ENCODE measurements around the gene ABCC1. TPM values are rescaled to one million over a fixed set of nuclear protein-coding genes. Genes with fewer than 3 reads are reported as not detected.
A peak's percentile ranks its signal among the peaks of the same experiment; 100 is the strongest.
"Not testable (repeated sequence)": the region's sequence is repeated elsewhere in the genome, so short reads cannot be mapped to it uniquely, and the experiment has no call there.

The ABCC1 gene
- total RNA-seq, 1 donor from 2014 or later, result 69.4 TPM

DNA sequence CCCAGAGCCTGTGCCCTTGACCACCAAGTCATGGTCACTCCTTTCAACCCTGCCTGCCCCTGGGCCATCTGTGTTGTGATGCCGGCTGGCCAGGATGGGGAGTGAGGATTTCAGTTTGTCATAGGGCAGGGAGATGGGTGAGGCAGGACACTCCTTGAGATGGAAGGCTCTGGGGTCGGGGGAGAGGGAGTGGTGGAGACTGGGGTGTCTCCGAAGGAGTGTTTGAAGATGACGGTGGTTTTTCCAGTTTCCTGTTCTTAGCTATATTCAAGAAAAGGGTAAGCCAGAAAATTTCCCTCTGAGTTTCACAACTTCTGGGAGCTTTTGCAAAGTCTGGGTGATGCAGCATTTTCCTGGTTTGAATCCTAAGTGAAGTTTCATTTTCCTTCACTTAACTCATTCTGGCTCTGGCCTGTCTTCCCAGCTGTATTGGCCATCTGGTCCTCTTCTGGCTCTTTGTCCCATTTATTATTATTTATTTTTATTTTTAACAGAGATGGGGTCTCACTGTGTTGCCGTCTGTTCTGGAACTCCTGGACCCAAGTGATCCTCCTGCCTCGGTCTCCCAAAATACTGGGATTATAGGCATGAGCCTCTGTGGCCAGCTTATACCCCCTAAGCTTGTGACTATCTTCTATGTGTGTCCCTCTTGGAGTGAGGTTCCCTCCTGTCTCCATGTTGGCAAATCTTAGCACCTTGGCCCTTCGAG is 27.7 kb downstream of the ABCC1 start:
- DNase-seq (ENCODE audit: low spot score in 2 of 2, unreplicated experiment in 2 of 2), result no peak
- Mint-ChIP-seq H3K27ac (no peak overlapping the region), H3K4me3 (no peak overlapping the region), H3K36me3 (peaks cover 52% of the 10 kb centered on the region), H3K9me3 (peaks cover 38% of the 10 kb centered on the region), H3K4me1 (no peaks in the 10 kb centered on the region), H3K27me3 (ENCODE audit: low read depth) (no peaks in the 10 kb centered on the region)
- TF ChIP-seq, protein P1, sequence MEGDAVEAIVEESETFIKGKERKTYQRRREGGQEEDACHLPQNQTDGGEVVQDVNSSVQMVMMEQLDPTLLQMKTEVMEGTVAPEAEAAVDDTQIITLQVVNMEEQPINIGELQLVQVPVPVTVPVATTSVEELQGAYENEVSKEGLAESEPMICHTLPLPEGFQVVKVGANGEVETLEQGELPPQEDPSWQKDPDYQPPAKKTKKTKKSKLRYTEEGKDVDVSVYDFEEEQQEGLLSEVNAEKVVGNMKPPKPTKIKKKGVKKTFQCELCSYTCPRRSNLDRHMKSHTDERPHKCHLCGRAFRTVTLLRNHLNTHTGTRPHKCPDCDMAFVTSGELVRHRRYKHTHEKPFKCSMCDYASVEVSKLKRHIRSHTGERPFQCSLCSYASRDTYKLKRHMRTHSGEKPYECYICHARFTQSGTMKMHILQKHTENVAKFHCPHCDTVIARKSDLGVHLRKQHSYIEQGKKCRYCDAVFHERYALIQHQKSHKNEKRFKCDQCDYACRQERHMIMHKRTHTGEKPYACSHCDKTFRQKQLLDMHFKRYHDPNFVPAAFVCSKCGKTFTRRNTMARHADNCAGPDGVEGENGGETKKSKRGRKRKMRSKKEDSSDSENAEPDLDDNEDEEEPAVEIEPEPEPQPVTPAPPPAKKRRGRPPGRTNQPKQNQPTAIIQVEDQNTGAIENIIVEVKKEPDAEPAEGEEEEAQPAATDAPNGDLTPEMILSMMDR (IDR thresholded peaks at IDR 0.05; ENCODE audit: unreplicated experiment), result no peak

DNA sequence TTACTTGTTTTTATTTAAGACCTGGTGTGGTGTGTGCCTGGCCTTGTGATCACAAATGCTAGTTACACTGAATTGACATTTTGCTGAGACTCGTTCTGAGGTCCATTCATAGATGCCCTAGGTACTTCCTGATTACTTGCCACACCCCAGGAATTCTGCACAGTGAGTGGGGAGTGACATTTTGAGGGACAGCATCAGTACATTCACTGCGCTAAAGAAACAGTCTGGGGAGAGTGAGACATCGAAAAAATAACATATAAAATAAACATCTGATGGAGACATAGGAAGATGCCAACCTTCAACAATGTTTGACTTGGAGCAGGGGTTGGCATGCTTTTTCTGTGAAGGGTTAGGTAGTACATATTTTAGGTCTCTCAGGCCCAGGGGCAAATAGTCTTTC is 30.4 kb downstream of the ABCC1 start:
- no peak overlapping the region for H3K4me3 Mint-ChIP-seq
- H3K27me3 Mint-ChIP-seq (ENCODE audit: low read depth), result no peaks in the 10 kb centered on the region
- H3K9me3 Mint-ChIP-seq, result peaks cover 35% of the 10 kb centered on the region
- DNase-seq (ENCODE audit: low spot score in 2 of 2, unreplicated experiment in 2 of 2), result no peak
- TF ChIP-seq, protein P1 (IDR thresholded peaks at IDR 0.05; ENCODE audit: unreplicated experiment), result no peak
- H3K4me1 Mint-ChIP-seq, result peaks cover 7% of the 10 kb centered on the region
- H3K27ac Mint-ChIP-seq, result no peak overlapping the region
- peaks cover 49% of the 10 kb centered on the region for H3K36me3 Mint-ChIP-seq

DNA sequence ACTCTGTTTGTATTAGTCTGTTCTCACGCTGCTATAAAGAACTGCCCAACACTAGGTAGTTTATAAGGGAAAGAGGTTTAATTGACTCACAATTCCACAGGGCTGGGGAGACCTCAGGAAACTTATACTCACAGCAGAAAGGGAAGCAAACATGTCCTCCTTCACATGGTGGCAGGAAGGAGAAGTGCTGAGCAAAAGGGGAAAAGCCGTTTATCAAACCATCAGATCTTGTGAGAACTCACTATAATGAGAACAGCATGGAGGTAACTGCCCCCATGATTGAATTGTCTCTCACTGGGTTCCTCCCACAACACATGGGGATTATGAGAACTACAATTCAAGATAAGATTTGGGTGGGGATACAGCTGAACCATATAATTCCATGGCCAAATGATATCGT is 30.9 kb downstream of the ABCC1 start:
- Mint-ChIP-seq H3K36me3 (peaks cover 49% of the 10 kb centered on the region), H3K4me1 (peaks cover 7% of the 10 kb centered on the region), H3K27me3 (ENCODE audit: low read depth) (no peaks in the 10 kb centered on the region), H3K27ac (no peak overlapping the region), H3K9me3 (peaks cover 35% of the 10 kb centered on the region), H3K4me3 (no peak overlapping the region)
- TF ChIP-seq, protein P1 (IDR thresholded peaks at IDR 0.05; ENCODE audit: unreplicated experiment), result no peak
- DNase-seq (ENCODE audit: low spot score in 2 of 2, unreplicated experiment in 2 of 2), result no peak

DNA sequence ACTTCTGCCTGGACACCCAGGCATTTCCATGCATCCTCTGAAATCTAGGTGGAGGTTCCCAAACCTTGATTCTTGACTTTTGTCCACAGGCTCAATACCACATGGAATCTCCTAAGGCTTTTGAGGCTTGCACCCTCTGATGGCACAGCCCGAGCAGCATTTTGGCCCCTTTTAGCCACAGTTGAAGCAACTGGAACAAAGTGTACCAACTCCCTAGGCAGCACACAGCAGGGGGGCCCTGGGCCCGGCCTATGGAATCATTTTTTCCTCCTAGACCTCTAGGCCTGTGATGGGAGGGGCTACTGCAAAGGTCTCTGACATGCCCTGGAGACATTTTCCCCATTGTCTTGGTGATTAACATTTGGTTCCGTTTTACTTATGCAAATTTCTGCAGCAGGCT is 32.0 kb downstream of the ABCC1 start:
- Mint-ChIP-seq H3K36me3 (peaks cover 49% of the 10 kb centered on the region), H3K4me1 (peaks cover 7% of the 10 kb centered on the region), H3K4me3 (no peak overlapping the region), H3K27me3 (ENCODE audit: low read depth) (no peaks in the 10 kb centered on the region), H3K27ac (no peak overlapping the region), H3K9me3 (peaks cover 35% of the 10 kb centered on the region)
- TF ChIP-seq, protein P1 (IDR thresholded peaks at IDR 0.05; ENCODE audit: unreplicated experiment), result no peak
- no peak for DNase-seq (ENCODE audit: low spot score in 2 of 2, unreplicated experiment in 2 of 2)

DNA sequence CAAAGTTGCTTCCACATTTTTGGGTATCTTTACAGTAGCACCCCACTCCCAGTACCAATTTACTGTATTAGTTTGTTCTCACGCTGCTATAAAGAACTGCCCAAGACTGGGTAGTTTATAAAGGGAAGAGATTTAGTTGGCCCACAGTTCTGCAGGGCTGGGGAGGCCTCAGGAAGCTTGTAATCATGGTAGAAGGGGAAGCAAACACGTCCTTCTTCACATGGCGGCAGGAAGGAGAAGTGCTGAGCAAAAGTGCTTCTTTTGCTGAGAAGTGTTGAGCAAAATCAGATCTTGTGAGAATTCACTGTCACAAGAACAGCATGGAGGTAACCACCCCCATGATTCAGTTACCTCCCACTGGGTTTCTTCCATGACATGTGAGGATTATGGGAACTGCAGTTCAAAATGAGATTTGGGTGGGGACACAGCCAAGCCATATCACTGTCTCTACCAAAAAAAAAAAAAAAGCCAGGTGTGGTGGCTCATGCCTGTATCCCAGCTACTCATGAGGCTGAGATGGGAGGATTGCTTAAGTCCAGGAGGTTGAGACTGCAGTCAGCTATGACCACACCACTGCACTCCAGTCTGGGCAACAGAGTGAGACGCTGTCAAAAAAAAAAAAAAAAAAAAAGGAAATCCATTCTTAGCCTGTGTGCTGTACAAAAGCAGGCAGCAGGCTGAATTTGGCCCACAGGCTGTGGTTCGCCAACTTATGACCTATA is 32.9 kb downstream of the ABCC1 start:
- H3K27ac Mint-ChIP-seq; H3K4me1 Mint-ChIP-seq; H3K27me3 Mint-ChIP-seq (ENCODE audit: low read depth); DNase-seq (ENCODE audit: low spot score in 2 of 2, unreplicated experiment in 2 of 2); H3K4me3 Mint-ChIP-seq: not testable (repeated sequence)
- peaks cover 50% of the 10 kb centered on the region for H3K36me3 Mint-ChIP-seq
- peaks cover 35% of the 10 kb centered on the region for H3K9me3 Mint-ChIP-seq

DNA sequence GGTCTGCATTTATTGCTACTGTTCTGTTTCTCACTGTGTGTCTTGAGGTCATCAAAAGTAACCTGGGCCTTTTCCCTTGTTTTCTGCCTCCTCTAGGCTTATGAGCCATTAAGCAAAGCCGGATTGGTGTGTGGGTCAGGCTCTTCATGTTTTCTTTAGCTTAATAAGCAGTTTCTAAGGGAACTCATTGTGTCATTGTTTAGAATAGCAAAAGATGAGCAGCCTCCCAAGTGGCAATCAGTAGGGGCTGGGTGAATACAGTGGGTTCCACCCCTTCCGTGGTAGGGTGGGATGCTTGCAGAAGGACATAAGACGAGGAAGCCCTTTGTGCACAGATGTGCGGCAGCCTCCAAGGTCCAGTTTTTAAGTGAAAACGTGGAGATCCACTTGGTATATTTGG is 34.5 kb downstream of the ABCC1 start:
- Mint-ChIP-seq H3K9me3 (peaks cover 25% of the 10 kb centered on the region), H3K27ac (peak overlapping the region; percentile 19), H3K36me3 (peaks cover 37% of the 10 kb centered on the region), H3K27me3 (ENCODE audit: low read depth) (no peaks in the 10 kb centered on the region), H3K4me3 (no peak overlapping the region), H3K4me1 (peaks cover 13% of the 10 kb centered on the region)
- TF ChIP-seq, protein P1 (IDR thresholded peaks at IDR 0.05; ENCODE audit: unreplicated experiment), result no peak
- DNase-seq (ENCODE audit: low spot score in 2 of 2, unreplicated experiment in 2 of 2), result no peak
